HepG2 (cell line): ENCODE data around the gene UQCR11. TPM values are rescaled to one million over a fixed set of nuclear protein-coding genes. Genes with fewer than 3 reads are reported as not detected.

Source experiments
- ATAC-seq: fragments of 200-7000 bp; cut with Tn5 transposase; 3 replicates; pipeline ENCODE4 v1.9.1; 2020; ENCODE audit warnings: mild to moderate bottlenecking, moderate library complexity
- BruUV-seq: library from RNA; stranded (reverse); fragments of 400-500 nt; replicated peaks from 2 replicates; lab custom pipeline; 2021; lab: Mats Ljungman, UMichigan
- CTCF ChIA-PET: fragments of 300-600 bp; formaldehyde crosslinking; extraction: SDS; loops from one replicate; lab custom pipeline; 2021; ENCODE audit warnings: low total read pairs, inconsistent platforms, low intra/inter-chr PET ratio; lab: Yijun Ruan, JAX
- POLR2A ChIA-PET: fragments of 350-600 bp; sonication (Branson Sonifier 250); formaldehyde crosslinking; loops from one replicate; lab custom pipeline; 2020; ENCODE audit warnings: antibody characterized with exemption, inconsistent platforms; lab: Yijun Ruan, JAX
- DNase-seq: peaks from one replicate; pipeline ENCODE4 v3.0.0-alpha.2; 2015; ENCODE audit warnings: low spot score
- FAIRE-seq: peaks from 3 replicates; lab custom pipeline; 2011; peaks lifted over from hg19 to GRCh38; lab: Jason Lieb, UNC
- H2AFZ ChIP-seq: one replicate; pipeline ENCODE4 v1.6.1; 2011; ENCODE audit warnings: low read length, inconsistent platforms
- H3K27ac ChIP-seq: fragments of 300-600 bp; 3 replicates; pipeline ENCODE4 v1.8.0; 2011; ENCODE audit warnings: mixed run types, mild to moderate bottlenecking, mixed read lengths, low read length, inconsistent platforms; ENCODE audit not compliant: insufficient read depth; ENCODE audit errors: extremely low read length
- H3K27me3 ChIP-seq, 2 experiments: fragments of 200-600 bp in 1 of 2; 2 replicates in 1 of 2; 3 replicates in 1 of 2; pipeline versions ENCODE4 v1.6.0 to v1.8.0; 2011; ENCODE audit warnings: low read length in 2 of 2, mild to moderate bottlenecking in 2 of 2, moderate library complexity in 2 of 2, inconsistent platforms in 1 of 2; ENCODE audit not compliant: insufficient read depth in 2 of 2, control insufficient read depth in 1 of 2
- H3K36me3 ChIP-seq, 2 experiments: fragments of 200-600 bp in 1 of 2; replicated peaks in 1 of 2; 2 replicates in 1 of 2; 3 replicates in 1 of 2; pipeline versions ENCODE4 v1.5.1 to v1.8.0; 2011; ENCODE audit warnings: low read length in 2 of 2, inconsistent platforms in 1 of 2; ENCODE audit not compliant: insufficient read depth in 2 of 2, control insufficient read depth in 1 of 2
- H3K4me1 ChIP-seq: 2 replicates; pipeline ENCODE4 v1.5.1; 2012; ENCODE audit warnings: low read length, inconsistent platforms; ENCODE audit not compliant: insufficient read depth
- H3K4me2 ChIP-seq: 2 replicates; pipeline ENCODE4 v1.6.0; 2011; ENCODE audit warnings: low read depth, low read length, inconsistent platforms
- H3K4me3 ChIP-seq, 3 experiments: fragments of 200-600 bp in 1 of 3; sonication (generic), shearing (Covaris generic) in 1 of 3; replicated peaks in 1 of 3; 2 replicates each; pipeline ENCODE4 v1.5.1; 2011 to 2016; ENCODE audit warnings: low read length in 3 of 3, inconsistent platforms in 2 of 3, low read depth in 2 of 3, mild to moderate bottlenecking in 2 of 3, control low read depth in 1 of 3, mixed read lengths in 1 of 3; ENCODE audit not compliant: insufficient read depth in 1 of 3
- H3K79me2 ChIP-seq: one replicate; pipeline ENCODE4 v1.6.1; 2011; ENCODE audit warnings: low read length, inconsistent platforms; ENCODE audit not compliant: insufficient read depth
- H3K9ac ChIP-seq: 2 replicates; pipeline ENCODE4 v1.6.0; 2011; ENCODE audit warnings: mild to moderate bottlenecking, low read depth, low read length, inconsistent platforms; ENCODE audit not compliant: insufficient read depth
- H3K9me3 ChIP-seq: 2 replicates; pipeline ENCODE4 v1.5.1; 2012; ENCODE audit warnings: mild to moderate bottlenecking, low read length
- H4K20me1 ChIP-seq: 2 replicates; pipeline ENCODE4 v1.6.0; 2011; ENCODE audit warnings: inconsistent platforms, mild to moderate bottlenecking, low read length, moderate library complexity; ENCODE audit not compliant: insufficient read depth
- BRCA1 ChIP-seq: sonication (generic); formaldehyde crosslinking; IDR thresholded peaks from 2 replicates; pipeline ENCODE4 v1.4.0; 2020; ENCODE audit warnings: missing genetic modification reagents
- HNRNPL ChIP-seq: fragments of 200-400 bp; formaldehyde crosslinking; IDR thresholded peaks from 2 replicates; pipeline ENCODE4 v1.6.1; 2017; ENCODE audit warnings: mild to moderate bottlenecking, low read depth, low read length
- MED1 ChIP-seq: sonication (generic); formaldehyde crosslinking; IDR thresholded peaks from 2 replicates; pipeline ENCODE4 v1.4.0; 2020; ENCODE audit warnings: missing genetic modification reagents
- MXD4 ChIP-seq: IDR thresholded peaks from 2 replicates; pipeline ENCODE4 v1.6.1; 2016; ENCODE audit warnings: mild to moderate bottlenecking, missing biosample characterization, missing genetic modification reagents
- NRL ChIP-seq: sonication (generic); formaldehyde crosslinking; IDR thresholded peaks from 2 replicates; pipeline ENCODE4 v1.5.0; 2020; ENCODE audit warnings: missing genetic modification reagents, mild to moderate bottlenecking, moderate library complexity, borderline replicate concordance
- RNF2 ChIP-seq: fragments of 450-650 bp; conservative IDR thresholded peaks from 2 replicates; pipeline ENCODE4 v1.6.1; 2016; ENCODE audit warnings: low read depth
- RXRA ChIP-seq: sonication (generic); formaldehyde crosslinking; IDR thresholded peaks from 2 replicates; pipeline ENCODE4 v1.5.1; 2020; ENCODE audit warnings: missing genetic modification reagents
- SCMH1 ChIP-seq: sonication (generic); formaldehyde crosslinking; IDR thresholded peaks from 2 replicates; pipeline ENCODE4 v1.9.0; 2021; ENCODE audit warnings: missing genetic modification reagents, mild to moderate bottlenecking, borderline replicate concordance
- SNAI1 ChIP-seq: sonication (generic); formaldehyde crosslinking; IDR thresholded peaks from 2 replicates; pipeline ENCODE4 v1.5.0; 2020; ENCODE audit warnings: mild to moderate bottlenecking, missing genetic modification reagents, borderline replicate concordance
- TCF12 ChIP-seq, 2 experiments: fragments of 450-650 bp in 1 of 2; sonication (generic) in 1 of 2; formaldehyde crosslinking in 1 of 2; IDR thresholded peaks; 2 replicates each; pipeline versions ENCODE4 v1.6.1 to v1.8.0; 2017 to 2022; ENCODE audit warnings: antibody characterized with exemption in 1 of 2, mild to moderate bottlenecking in 1 of 2, missing genetic modification reagents in 1 of 2, moderate library complexity in 1 of 2
- TCF7L2 ChIP-seq: IDR thresholded peaks from 2 replicates; pipeline ENCODE4 v1.6.1; 2011; ENCODE audit warnings: mild to moderate bottlenecking, low read depth, low read length, moderate library complexity
- TRIM24 ChIP-seq: sonication (generic); formaldehyde crosslinking; IDR thresholded peaks from 2 replicates; pipeline ENCODE4 v1.8.0; 2022; ENCODE audit warnings: mild to moderate bottlenecking, missing genetic modification reagents
- ZNF337 ChIP-seq: sonication (generic); formaldehyde crosslinking; IDR thresholded peaks from 2 replicates; pipeline ENCODE4 v1.5.1; 2020; ENCODE audit warnings: missing genetic modification reagents, low read depth, mild to moderate bottlenecking, borderline replicate concordance
- ZNF350 ChIP-seq: sonication (generic); formaldehyde crosslinking; IDR thresholded peaks from 2 replicates; pipeline ENCODE4 v1.4.0; 2020; ENCODE audit warnings: mild to moderate bottlenecking, low read depth, missing genetic modification reagents, borderline replicate concordance
- ZNF747 ChIP-seq: sonication (generic); formaldehyde crosslinking; IDR thresholded peaks from 2 replicates; pipeline ENCODE4 v1.8.1; 2023; ENCODE audit warnings: missing genetic modification reagents, mild to moderate bottlenecking, borderline replicate concordance
- ZNF788 ChIP-seq: sonication (generic); formaldehyde crosslinking; IDR thresholded peaks from 2 replicates; pipeline ENCODE4 v1.5.0; 2020; ENCODE audit warnings: mild to moderate bottlenecking, missing genetic modification reagents, borderline replicate concordance
- ZSCAN22 ChIP-seq: sonication (generic); formaldehyde crosslinking; IDR thresholded peaks from 2 replicates; pipeline ENCODE4 v1.4.0; 2020; ENCODE audit warnings: mild to moderate bottlenecking, missing genetic modification reagents
- ZZZ3 ChIP-seq: sonication (generic); formaldehyde crosslinking; IDR thresholded peaks from 2 replicates; pipeline ENCODE4 v1.4.0; 2020; ENCODE audit warnings: missing genetic modification reagents, mild to moderate bottlenecking, borderline replicate concordance
- whole genome bisulfite sequencing: methylation state at CpG from one replicate; pipeline ENCODE4 v1.1.6; 2017; ENCODE audit warnings: low lambda C conversion rate; 5-methylcytosine and 5-hydroxymethylcytosine counted together
- in situ Hi-C: cut with HindIII; loops from 2 replicates; pipeline ENCODE4 v1.10.0; 2017; ENCODE audit warnings: low pct_unique_long_range_greater_than_20kb; ENCODE audit not compliant: extremely low pct_ligation_motif_present
- intact Hi-C: fragments of 100-400 bp; cut with micrococcal nuclease; formaldehyde crosslinking; loops from one replicate; pipeline ENCODE4 v1.10.0; 2022; ENCODE audit not compliant: unreplicated experiment
- polyA plus RNA-seq, 8 experiments: library from polyadenylated mRNA; depleted of rRNA in 3 of 8; stranded (reverse) in 7 of 8; unstranded in 1 of 8; fragments of >200 nt; fragmentation: Illumina TruSeq in 4 of 8; extraction: Trizol in 4 of 8; gene quantifications; 2 replicates each; pipeline versions ENCODE4 v1.2.1 to v1.2.3, GENCODE V29; 2011 to 2016; ENCODE audit warnings: low read depth in 4 of 8, missing spikeins in 1 of 8, mixed read lengths in 1 of 8; ENCODE audit not compliant: insufficient read depth in 1 of 8
- total RNA-seq, 5 experiments: library from RNA; depleted of rRNA; stranded (reverse); fragments of >200 nt; fragmentation: Illumina TruSeq; extraction: Trizol; gene quantifications; 2 replicates each; pipeline ENCODE4 v1.2.3, GENCODE V29; 2016; ENCODE audit warnings: low read depth in 1 of 5
- TF ChIP-seq, protein P1 (sequence below): sonication (generic); formaldehyde crosslinking; IDR thresholded peaks from 2 replicates; pipeline ENCODE4 v1.5.0; 2020; ENCODE audit warnings: mild to moderate bottlenecking, missing genetic modification reagents
- TF ChIP-seq, protein P2 (sequence below): sonication (generic); formaldehyde crosslinking; IDR thresholded peaks from 2 replicates; pipeline ENCODE4 v1.9.0; 2021; ENCODE audit warnings: missing genetic modification reagents, borderline replicate concordance
- TF ChIP-seq, protein P3 (sequence below): sonication (generic); formaldehyde crosslinking; IDR thresholded peaks from 2 replicates; pipeline ENCODE4 v1.4.0; 2020; ENCODE audit warnings: missing genetic modification reagents

UQCR11 gene
- total and polyA plus RNA-seq, 2 of the 13 experiments (the other 11 are each of a cell fraction or from before 2014, with no cell fraction given), result 125 to 214 TPM

DNA sequence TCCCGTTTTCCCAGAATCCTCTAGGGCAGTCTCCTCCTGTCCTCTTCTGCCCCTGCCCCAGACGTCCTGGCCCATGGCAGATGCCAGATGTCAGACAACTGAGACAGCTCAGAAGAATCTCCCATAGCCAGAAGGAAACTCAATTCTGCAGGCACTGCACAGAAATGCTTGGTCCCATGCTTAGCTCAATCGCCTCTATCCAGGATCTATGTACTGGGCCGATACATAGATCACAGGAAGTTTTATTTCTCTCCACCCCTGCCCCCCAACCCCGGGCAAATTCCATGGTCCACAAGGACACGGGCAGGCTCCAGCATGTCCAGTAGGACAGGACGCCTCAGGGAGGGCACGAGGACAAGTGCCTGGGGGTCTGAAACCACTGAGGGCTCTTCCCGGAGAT is 17.4 kb downstream of the UQCR11 start:
- H3K4me3 ChIP-seq, result no peak overlapping the region; a peak in 1 of 6 replicates
- peak; percentile 32; the same call in 2 of the 3 replicates for ATAC-seq
- no peak overlapping the region for H2AFZ ChIP-seq
- ChIA-PET POLR2A (interaction anchor here (0.9 kb wide), 1 partner anchor 15 kb away, joined by 6 read pairs; no protein-coding TSS in a partner anchor), CTCF (no interaction called here)
- peak overlapping the region; percentile 50 for H3K9ac ChIP-seq
- FAIRE-seq, result peak; percentile 79
- intact Hi-C loops (no loop called here), in situ Hi-C loops (no loop called here)
- H3K36me3 ChIP-seq, result peaks cover 3 to 15% of the 10 kb centered on the region in 2 experiments; a peak in 4 of 5 replicates
- peak overlapping the region; percentile 85 for H3K27ac ChIP-seq
- peaks cover 46% of the 10 kb centered on the region for H3K79me2 ChIP-seq
- DNase-seq, result peak; percentile 44
- H3K4me2 ChIP-seq, result peak overlapping the region; percentile 41
- peaks cover 56% of the 10 kb centered on the region for H3K4me1 ChIP-seq
- BruUV-seq, result no TSS peak
- H3K27me3 ChIP-seq, result no peaks in the 10 kb centered on the region; a peak in 1 of 5 replicates
- 20% methylated on average over 8 of the region's 9 CpGs for WGBS
- H3K9me3 ChIP-seq, result no peaks in the 10 kb centered on the region
- H4K20me1 ChIP-seq, result no peaks in the 10 kb centered on the region
- TF ChIP-seq TCF7L2 (no peak), ZNF788 (CRISPR knock-in tag) (no peak; the same call in 1 of the 2 replicates), ZSCAN22 (CRISPR knock-in tag) (no peak), SNAI1 (CRISPR knock-in tag) (no peak), BRCA1 (no peak), SCMH1 (CRISPR knock-in tag) (no peak), RNF2 (no peak), TRIM24 (CRISPR knock-in tag) (no peak), RXRA (0 out of 2 replicates have a peak, but pooled peaks have one; percentile 35), NRL (no peak), MXD4 (CRISPR knock-in tag) (no peak), ZNF350 (no peak), ZNF337 (CRISPR knock-in tag) (no peak), TCF12 (IDR thresholded peaks at IDR 0.05) (no peak), TCF12 (CRISPR knock-in tag; IDR thresholded peaks at IDR 0.05) (no peak), MED1 (CRISPR knock-in tag) (peak; percentile 9; the same call in 1 of the 2 replicates), ZNF747 (CRISPR knock-in tag) (no peak), ZZZ3 (no peak), HNRNPL (no peak)
- TF ChIP-seq, protein P1, sequence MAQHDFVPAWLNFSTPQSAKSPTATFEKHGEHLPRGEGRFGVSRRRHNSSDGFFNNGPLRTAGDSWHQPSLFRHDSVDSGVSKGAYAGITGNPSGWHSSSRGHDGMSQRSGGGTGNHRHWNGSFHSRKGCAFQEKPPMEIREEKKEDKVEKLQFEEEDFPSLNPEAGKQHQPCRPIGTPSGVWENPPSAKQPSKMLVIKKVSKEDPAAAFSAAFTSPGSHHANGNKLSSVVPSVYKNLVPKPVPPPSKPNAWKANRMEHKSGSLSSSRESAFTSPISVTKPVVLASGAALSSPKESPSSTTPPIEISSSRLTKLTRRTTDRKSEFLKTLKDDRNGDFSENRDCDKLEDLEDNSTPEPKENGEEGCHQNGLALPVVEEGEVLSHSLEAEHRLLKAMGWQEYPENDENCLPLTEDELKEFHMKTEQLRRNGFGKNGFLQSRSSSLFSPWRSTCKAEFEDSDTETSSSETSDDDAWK (CRISPR knock-in tag), result no peak
- TF ChIP-seq, protein P2, sequence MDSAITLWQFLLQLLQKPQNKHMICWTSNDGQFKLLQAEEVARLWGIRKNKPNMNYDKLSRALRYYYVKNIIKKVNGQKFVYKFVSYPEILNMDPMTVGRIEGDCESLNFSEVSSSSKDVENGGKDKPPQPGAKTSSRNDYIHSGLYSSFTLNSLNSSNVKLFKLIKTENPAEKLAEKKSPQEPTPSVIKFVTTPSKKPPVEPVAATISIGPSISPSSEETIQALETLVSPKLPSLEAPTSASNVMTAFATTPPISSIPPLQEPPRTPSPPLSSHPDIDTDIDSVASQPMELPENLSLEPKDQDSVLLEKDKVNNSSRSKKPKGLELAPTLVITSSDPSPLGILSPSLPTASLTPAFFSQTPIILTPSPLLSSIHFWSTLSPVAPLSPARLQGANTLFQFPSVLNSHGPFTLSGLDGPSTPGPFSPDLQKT (CRISPR knock-in tag), result no peak
- TF ChIP-seq, protein P3, sequence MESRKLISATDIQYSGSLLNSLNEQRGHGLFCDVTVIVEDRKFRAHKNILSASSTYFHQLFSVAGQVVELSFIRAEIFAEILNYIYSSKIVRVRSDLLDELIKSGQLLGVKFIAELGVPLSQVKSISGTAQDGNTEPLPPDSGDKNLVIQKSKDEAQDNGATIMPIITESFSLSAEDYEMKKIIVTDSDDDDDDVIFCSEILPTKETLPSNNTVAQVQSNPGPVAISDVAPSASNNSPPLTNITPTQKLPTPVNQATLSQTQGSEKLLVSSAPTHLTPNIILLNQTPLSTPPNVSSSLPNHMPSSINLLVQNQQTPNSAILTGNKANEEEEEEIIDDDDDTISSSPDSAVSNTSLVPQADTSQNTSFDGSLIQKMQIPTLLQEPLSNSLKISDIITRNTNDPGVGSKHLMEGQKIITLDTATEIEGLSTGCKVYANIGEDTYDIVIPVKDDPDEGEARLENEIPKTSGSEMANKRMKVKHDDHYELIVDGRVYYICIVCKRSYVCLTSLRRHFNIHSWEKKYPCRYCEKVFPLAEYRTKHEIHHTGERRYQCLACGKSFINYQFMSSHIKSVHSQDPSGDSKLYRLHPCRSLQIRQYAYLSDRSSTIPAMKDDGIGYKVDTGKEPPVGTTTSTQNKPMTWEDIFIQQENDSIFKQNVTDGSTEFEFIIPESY (CRISPR knock-in tag), result no peak
